ACC112 (cell line): ENCODE data around the gene ADAM11.

Experiments
- H2AFZ ChIP-seq: fragments of 200-600 bp; sonication (generic); one replicate; pipeline ENCODE4 v1.6.0; 2017; ENCODE audit warnings: antibody characterized with exemption, low read length; ENCODE audit not compliant: unreplicated experiment
- H3K27ac ChIP-seq: fragments of 200-600 bp; sonication (generic); 2 replicates; pipeline ENCODE4 v1.5.1; 2014; ENCODE audit warnings: low read depth, mild to moderate bottlenecking, antibody characterized with exemption, low read length, moderate library complexity
- H3K27me3 ChIP-seq: fragments of 200-600 bp; sonication (generic); 2 replicates; pipeline ENCODE4 v1.6.1; 2014; ENCODE audit warnings: mild to moderate bottlenecking, antibody characterized with exemption, low read length, moderate library complexity, mixed read lengths; ENCODE audit not compliant: insufficient read depth
- H3K36me3 ChIP-seq: fragments of 200-600 bp; sonication (generic); 2 replicates; pipeline ENCODE4 v1.6.1; 2016; ENCODE audit warnings: mild to moderate bottlenecking, antibody characterized with exemption, low read length, moderate library complexity, mixed read lengths; ENCODE audit not compliant: insufficient read depth
- H3K4me1 ChIP-seq: fragments of 200-600 bp; sonication (generic); one replicate; pipeline ENCODE4 v1.6.1; 2016; ENCODE audit warnings: low read length, mixed read lengths; ENCODE audit not compliant: insufficient read depth, unreplicated experiment, control insufficient read depth
- H3K4me3 ChIP-seq: fragments of 200-600 bp; sonication (generic); 2 replicates; pipeline ENCODE4 v1.5.1; 2014; ENCODE audit warnings: mild to moderate bottlenecking, low read depth, low read length
- H3K79me2 ChIP-seq: fragments of 200-600 bp; sonication (generic); one replicate; pipeline ENCODE4 v1.6.0; 2016; ENCODE audit warnings: low read length; ENCODE audit not compliant: control insufficient read depth, unreplicated experiment, insufficient read depth

ADAM11 gene

DNA sequence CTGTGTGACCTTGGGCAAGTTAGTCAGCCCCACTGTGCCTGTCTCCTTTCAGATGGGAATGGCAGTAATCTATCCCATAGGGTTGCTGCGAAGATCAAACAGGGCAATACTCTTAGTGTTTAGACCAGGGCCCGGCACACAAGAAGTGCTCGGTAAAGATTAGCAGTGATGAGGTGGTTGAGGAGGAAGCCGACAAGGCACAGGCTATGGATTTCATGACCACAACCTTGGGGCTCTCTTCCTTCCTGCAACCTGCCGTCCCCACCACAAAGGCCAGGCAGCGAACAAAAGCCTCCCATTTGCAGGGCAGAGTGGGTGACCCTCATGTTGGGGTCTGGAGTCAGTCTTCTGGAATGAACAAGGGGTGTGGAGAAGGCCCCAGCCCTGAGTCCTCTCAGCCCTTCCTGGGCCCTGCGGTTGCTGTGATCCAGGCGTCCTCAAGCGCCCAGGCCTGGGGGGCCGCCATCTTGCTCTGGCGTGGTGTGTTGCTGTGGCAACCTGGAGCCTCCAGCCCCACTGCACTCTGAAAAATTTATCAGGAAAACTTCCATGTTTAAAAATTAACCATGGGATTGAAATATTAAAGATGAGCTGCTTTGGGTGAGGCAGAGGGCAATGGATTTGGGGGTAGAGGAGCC, 9.8 kb downstream of the ADAM11 start:
- Histone ChIP-seq H3K36me3 (no peaks in the 10 kb centered on the region), H2AFZ (no peak overlapping the region), H3K4me1 (no peaks in the 10 kb centered on the region), H3K79me2 (no peaks in the 10 kb centered on the region), H3K27me3 (0 out of 2 replicates have a peak, but pooled peaks cover 8% of the 10 kb centered on the region), H3K4me3 (no peak overlapping the region), H3K27ac (no peak overlapping the region)

DNA sequence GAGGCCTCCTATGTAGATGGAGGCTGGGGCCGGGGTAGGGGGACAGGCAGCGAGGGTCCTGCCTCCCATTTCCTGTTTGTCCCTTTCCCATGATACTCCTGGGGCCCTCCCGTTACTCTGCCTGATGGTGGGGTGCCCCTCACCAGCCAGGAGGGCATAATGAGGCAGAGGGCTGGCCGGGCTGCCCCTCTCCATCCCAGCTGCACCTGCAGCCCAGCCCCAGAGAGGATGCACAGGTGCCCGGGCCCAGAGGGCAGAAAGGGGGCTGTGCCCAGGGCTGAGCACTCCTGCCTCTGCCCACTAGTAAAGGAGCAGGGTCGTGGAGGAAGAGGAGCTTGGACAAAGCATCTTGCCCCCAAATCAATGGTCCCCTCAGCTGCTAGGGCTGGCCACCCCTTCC, 10.4 kb downstream of the ADAM11 start:
- H3K4me3 ChIP-seq = no peak overlapping the region
- peaks cover 8% of the 10 kb centered on the region; the same call in 1 of the 2 replicates for H3K27me3 ChIP-seq
- H3K27ac ChIP-seq = no peak overlapping the region
- no peaks in the 10 kb centered on the region for H3K36me3 ChIP-seq
- H2AFZ ChIP-seq = no peak overlapping the region
- no peaks in the 10 kb centered on the region for H3K79me2 ChIP-seq
- H3K4me1 ChIP-seq = no peaks in the 10 kb centered on the region

DNA sequence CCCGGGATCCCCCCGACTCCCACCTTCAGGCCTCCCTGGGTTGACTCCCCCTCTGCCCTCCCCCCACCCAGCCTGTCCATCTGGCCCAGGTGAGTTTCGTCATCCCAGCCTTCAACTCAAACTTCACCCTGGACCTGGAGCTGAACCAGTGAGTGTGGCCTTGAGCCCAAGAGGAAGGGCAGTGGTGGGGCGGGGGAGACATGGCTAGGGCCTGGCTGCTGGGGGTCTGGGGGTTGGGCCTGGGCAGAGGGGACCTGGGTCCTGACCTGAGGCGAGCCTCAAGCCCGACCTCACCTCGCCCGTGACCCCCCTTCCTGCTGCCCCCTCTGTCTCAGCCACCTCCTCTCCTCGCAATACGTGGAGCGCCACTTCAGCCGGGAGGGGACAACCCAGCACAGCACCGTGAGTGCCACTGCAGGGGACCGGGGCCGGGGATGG, 10.9 kb downstream of the ADAM11 start:
- H3K36me3 ChIP-seq = no peaks in the 10 kb centered on the region
- H3K27me3 ChIP-seq = peaks cover 8% of the 10 kb centered on the region; the same call in 1 of the 2 replicates
- H3K4me1 ChIP-seq = no peaks in the 10 kb centered on the region

DNA sequence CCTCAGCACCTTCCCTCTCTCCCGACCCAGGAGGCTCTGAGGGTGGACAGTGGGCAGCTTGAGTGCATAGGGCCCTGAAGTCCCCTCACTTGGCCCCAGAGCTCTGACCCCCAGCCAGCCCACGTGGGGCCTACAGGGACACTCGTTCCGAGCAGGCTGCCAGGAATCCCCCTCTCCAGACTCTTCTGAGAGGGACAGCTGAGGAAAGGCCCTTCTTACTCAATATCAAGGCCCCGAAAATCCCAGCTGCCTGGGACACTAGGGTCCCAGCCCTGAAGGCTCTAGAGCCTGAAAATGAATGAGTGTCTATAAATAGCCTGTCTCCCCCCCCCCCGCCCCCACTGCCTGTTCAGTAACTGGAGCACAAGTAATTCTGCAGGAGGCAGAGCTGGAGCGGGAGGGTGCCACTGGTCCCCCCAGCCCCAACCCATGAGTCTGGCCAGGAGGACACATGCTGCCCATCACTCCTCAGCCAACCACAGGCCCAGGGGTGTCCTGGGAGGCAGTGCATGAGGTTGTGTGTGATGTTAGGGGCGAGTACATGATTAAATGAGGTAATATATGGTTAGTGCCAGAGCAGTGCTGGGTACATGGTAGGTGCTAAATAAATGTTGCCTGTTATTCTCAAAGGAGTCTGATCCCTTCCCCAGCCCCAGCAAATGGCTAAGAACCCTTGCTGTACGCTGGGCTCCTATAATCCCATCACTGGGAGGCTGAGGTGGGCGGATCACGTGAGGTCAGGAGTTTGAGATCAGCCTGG, 11.6 kb downstream of the ADAM11 start:
- H3K4me3 ChIP-seq = no peak overlapping the region
- no peak overlapping the region for H2AFZ ChIP-seq
- H3K27ac ChIP-seq = no peak overlapping the region
- H3K4me1 ChIP-seq = no peaks in the 10 kb centered on the region
- no peaks in the 10 kb centered on the region for H3K36me3 ChIP-seq
- H3K27me3 ChIP-seq = peaks cover 8% of the 10 kb centered on the region; the same call in 1 of the 2 replicates
- no peaks in the 10 kb centered on the region for H3K79me2 ChIP-seq

More for the DNA sequence above, 10.9 kb downstream of the ADAM11 start:
- Histone ChIP-seq H3K27ac (no peak overlapping the region), H2AFZ (no peak overlapping the region), H3K79me2 (no peaks in the 10 kb centered on the region), H3K4me3 (no peak overlapping the region)

DNA sequence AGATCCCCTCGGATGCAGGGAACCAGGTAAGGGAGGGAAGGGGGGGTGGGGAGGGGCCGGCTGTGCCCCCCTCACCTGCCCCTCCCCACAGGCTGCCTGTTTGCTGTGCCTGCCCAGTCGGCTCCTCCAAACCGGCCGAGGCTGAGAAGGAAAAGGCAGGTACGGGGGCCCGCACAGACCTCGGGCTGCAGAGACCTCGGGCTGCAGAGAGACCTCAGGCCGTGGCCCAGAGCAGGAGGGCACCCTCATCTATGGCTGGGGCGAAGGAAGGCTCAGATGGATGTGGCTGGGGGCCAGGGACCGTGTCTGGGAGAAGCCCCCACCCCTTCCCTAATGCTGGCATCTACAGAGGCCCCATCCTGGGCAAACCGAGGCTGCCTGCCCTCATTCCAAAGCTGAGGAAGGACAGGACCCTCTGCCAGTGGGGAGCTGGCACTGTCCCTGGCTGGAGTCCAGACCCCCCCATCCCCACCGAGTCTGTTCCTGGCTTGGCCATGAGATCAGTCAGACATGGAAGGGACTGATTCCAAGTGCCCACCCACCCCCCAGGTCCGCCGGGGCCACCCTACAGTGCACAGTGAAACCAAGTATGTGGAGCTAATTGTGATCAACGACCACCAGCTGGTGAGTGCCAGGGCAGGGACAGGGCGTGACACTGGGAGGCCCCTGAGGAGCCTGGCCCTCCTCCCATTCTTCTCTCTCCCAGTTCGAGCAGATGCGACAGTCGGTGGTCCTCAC, 13.7 kb downstream of the ADAM11 start:
- H3K79me2 ChIP-seq = no peaks in the 10 kb centered on the region
- no peak overlapping the region for H2AFZ ChIP-seq
- H3K4me3 ChIP-seq = no peak overlapping the region
- H3K27ac ChIP-seq = no peak overlapping the region
- no peaks in the 10 kb centered on the region for H3K4me1 ChIP-seq
- H3K27me3 ChIP-seq = peaks cover 8% of the 10 kb centered on the region; the same call in 1 of the 2 replicates
- no peaks in the 10 kb centered on the region for H3K36me3 ChIP-seq

DNA sequence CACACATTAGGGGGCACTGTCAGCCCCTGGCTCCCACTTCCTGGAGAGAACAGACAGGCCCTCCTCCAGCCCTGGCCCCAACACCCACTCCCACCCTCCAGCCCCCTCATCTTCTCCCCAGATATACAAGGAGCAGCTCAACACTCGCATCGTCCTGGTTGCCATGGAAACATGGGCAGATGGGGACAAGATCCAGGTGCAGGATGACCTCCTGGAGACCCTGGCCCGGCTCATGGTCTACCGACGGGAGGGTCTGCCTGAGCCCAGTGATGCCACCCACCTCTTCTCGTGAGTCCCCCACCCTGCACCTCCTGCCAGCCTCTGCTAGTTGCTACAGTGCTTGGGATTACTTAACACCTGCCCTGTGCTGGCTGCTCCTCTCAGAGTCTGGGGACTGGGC, 14.4 kb downstream of the ADAM11 start:
- Histone ChIP-seq H3K27me3 (peaks cover 8% of the 10 kb centered on the region; the same call in 1 of the 2 replicates), H3K4me3 (no peak overlapping the region), H3K79me2 (no peaks in the 10 kb centered on the region), H3K4me1 (no peaks in the 10 kb centered on the region), H3K36me3 (no peaks in the 10 kb centered on the region), H2AFZ (no peak overlapping the region), H3K27ac (no peak overlapping the region)

DNA sequence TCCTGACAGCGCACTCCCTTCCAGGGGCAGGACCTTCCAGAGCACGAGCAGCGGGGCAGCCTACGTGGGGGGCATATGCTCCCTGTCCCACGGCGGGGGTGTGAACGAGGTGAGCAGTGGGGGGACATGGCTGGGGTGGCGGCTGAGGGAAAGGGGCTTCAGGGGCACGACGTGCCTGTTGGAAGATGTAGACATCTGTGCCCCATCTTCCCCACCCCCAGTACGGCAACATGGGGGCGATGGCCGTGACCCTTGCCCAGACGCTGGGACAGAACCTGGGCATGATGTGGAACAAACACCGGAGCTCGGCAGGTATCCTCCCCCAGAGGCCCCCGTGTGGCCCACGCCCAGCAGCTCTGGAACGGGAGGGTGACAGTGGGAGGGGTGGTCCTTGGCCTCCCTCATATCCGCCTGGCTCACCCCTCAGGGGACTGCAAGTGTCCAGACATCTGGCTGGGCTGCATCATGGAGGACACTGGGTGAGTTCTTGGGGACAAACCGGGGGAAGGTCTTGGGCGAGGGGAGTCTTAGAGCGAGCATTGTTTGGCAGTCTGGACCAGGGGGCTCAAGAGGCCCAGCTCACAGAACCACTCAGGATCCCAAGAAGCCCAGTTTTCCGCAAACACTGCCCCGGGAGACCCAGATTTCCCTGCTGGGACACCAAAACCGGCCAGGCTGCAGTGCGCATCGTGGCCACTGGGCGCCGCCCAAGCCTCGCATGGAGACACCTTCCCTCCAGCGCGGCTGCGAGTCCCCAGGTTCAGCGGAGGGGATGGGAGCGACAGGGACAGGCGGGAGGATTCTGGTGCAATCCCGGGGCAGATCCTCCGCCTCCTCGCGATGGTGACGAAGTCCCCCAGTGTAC, 15.7 kb downstream of the ADAM11 start:
- Histone ChIP-seq H3K4me3 (peak overlapping the region; percentile 77), H3K4me1 (no peaks in the 10 kb centered on the region), H3K27ac (no peak overlapping the region), H3K79me2 (no peaks in the 10 kb centered on the region), H3K27me3 (peaks cover 8% of the 10 kb centered on the region; the same call in 1 of the 2 replicates), H2AFZ (peak overlapping the region; percentile 64), H3K36me3 (no peaks in the 10 kb centered on the region)

DNA sequence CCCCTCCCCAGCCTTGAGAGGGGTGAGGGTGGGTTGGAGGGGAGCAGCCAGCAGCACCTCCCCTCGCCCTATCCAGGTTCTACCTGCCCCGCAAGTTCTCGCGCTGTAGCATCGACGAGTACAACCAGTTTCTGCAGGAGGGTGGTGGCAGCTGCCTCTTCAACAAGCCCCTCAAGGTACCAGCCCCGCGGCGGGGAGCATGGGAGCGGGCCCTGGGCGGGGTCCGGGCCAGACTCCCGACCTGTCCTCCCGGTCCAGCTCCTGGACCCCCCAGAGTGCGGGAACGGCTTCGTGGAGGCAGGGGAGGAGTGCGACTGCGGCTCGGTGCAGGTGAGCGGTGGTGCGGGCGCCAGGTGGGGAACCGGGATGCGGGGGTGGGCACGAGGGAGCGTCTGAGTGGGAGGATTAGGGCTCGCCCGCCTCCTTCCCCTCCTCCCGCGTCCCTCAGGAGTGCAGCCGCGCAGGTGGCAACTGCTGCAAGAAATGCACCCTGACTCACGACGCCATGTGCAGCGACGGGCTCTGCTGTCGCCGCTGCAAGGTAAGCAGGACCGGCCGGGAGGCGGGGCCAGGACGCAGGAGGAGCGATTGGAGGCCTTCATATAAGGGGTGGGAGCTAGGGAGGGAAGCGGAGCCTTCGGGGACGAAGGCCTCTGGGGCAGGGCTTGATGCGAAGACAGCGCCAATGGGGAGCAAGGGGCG, 16.5 kb downstream of the ADAM11 start:
- Histone ChIP-seq H3K27ac (no peak overlapping the region), H2AFZ (peak overlapping the region; percentile 64), H3K4me1 (no peaks in the 10 kb centered on the region)

DNA sequence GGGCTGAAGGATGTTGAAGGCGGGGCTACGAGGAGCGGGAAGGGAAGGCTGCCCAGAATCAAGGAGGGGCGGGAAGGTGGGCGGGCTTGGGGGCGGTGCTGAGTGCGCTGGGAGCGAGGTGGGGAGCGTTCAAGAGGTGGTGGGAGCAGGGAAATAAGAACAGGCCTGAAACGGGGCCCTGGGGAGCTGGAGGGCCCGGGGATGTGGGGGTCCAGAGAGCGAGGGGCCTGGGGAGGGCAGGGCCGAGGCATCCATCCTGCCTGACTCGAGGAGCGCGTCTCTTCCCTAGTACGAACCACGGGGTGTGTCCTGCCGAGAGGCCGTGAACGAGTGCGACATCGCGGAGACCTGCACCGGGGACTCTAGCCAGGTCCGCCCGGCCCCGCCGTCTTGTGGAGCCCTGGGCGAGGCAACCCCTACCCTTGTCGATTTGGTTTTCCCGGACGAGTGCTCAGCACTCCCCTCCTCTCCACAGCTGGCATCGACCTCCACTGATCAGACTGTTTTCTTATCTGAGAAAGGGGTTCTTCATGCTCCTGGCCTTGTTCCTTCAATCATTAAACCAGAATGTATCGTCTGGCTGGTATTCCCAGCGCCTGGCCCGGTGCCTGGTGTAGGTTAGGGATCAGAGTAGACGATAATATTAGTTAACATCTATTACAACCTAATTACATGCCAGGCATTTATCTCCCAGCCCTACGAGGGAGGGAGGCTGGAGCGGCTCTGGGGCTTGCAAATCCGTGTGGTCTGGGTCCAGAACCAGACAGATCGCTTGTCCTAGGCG, 17.2 kb downstream of the ADAM11 start:
- H3K4me3 ChIP-seq = peak overlapping the region; percentile 77
- peak overlapping the region; percentile 67 for H2AFZ ChIP-seq
- no peaks in the 10 kb centered on the region for H3K36me3 ChIP-seq
- H3K79me2 ChIP-seq = no peaks in the 10 kb centered on the region
- no peak overlapping the region for H3K27ac ChIP-seq
- H3K27me3 ChIP-seq = peaks cover 8% of the 10 kb centered on the region; the same call in 1 of the 2 replicates
- no peaks in the 10 kb centered on the region for H3K4me1 ChIP-seq

More for the DNA sequence above, 16.5 kb downstream of the ADAM11 start:
- H3K4me3 ChIP-seq = peak overlapping the region; percentile 77
- no peaks in the 10 kb centered on the region for H3K79me2 ChIP-seq
- no peaks in the 10 kb centered on the region for H3K36me3 ChIP-seq
- H3K27me3 ChIP-seq = peaks cover 8% of the 10 kb centered on the region; the same call in 1 of the 2 replicates
